ENCODE measurements around the gene ABCD4.
"Not testable (repeated sequence)": the region's sequence is repeated elsewhere in the genome, so short reads cannot be mapped to it uniquely, and the experiment has no call there.

Gene ABCD4

DNA sequence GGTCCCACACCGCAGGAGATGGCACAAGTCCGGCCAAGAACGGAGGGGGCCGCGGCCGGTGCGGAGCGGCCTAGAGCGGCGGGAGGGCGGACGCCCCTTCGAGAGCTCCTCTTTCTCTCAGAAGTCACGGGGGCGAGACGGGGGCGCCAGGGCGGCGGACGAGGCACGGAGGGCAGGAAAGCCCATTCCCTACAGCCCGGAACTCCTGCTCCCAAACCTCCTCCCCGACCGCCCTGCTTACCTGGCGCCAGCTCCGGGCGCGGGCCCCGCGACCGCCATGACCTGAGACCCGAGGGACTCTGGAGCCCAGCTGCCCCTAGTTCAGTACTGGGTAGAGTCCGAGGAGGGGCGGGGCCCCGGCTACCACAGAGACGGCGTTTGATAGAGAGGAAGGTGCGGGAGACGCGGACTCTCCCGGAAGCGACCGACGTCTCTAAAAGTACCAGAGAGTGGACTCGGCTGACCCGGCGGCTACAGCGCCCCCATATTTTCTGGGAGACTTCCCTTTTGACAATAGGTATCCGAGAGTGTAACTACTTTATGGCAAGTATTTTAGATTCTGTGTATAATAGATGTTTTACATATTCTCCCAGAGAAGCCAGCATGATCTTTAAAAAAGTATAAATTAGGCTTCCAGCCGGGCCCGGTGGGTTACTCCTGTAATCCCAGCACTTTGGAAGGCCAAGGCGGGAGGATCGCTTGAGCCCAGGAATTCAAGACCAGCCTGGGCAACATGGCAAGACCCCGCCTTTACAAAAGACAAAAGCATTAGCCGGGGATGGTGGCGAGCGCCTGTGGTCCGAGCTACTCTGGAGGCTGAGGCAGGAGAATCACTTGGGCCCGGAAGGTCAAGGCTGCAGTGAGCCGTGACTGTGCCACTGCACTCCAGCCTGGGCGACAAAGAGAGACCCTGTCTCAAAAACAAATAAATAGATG, at the start of gene ABCD4:
Gene ABCD4 (minus strand): TSS at position 301 of the 936 bp plus-strand sequence. CDS start 22 bp downstream, at position 279.
- DNase-seq, result peak; percentile 96

DNA sequence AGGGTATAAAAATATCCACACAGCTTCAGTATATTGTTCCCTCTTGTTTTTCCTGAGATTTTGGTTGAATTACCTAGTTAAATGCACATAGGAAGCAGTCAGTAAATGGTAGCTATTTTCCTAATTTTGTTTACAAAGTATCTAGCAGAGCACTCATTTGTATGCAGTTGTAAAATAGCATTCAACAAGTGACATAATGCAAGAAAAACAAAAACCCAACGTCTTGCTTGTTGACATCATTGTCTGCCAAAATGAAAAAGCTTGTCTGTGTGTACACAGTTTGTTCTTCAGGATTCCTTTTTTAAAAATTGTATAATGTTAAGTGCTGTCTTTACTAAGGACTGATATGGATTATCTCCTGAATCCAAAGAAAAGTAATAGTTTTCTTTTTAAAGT, 48.2 kb upstream of the ABCD4 start:
- DNase-seq, result no peak

DNA sequence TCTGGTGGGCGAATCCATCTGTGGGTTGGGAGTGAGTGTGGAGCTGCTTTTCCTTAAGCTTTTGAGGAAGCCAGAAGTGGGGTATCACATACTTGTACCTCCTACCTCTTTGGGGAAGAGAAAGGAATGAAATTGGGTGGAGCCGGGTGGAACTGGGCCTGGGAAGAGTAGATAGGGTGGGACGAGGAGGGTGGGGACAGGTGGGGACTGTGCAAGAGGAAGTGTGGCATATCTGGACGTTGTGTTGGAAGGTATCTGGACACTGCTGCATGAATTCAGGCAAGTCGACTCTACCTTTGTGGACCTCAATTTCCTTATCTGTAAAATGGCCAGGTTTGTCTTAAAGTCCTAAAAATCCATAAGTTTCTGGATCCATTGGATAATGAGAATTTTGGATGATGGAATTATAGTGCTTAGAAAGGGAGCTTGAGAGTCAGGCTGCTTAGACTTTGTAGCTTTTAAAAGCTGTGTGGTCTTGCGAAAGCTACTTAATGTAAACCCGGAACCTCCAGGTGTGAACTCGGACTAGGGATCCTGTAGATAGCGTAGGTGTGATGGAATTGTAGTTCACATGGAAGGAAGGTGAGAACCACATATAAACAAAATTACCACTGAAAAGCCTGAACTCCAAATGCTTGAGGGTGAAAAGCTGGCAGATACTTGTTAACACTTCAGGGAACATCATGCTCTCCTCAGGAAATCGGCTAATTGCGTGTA, 47.6 kb upstream of the ABCD4 start:
- DNase-seq, result no peak

DNA sequence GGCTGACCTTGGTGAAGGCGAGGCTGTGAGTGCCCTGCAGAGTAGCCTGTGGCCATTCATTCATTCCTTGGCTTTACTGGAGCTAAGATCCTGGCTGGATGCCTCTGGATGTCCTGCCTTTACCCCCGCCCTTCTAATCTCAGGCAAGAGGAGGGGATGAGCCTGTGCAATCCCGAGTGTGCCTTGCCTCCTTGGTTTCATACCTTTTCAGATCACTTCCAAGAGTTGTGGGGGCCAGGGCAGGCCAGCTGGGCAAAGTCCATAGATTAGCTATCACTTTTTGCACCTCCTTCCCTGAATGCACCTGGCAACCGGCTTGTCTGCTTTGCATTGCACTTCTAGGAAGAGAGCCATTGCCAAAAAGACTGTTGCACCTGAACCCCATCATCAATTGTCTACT, 47.0 kb upstream of the ABCD4 start:
- DNase-seq, result no peak

DNA sequence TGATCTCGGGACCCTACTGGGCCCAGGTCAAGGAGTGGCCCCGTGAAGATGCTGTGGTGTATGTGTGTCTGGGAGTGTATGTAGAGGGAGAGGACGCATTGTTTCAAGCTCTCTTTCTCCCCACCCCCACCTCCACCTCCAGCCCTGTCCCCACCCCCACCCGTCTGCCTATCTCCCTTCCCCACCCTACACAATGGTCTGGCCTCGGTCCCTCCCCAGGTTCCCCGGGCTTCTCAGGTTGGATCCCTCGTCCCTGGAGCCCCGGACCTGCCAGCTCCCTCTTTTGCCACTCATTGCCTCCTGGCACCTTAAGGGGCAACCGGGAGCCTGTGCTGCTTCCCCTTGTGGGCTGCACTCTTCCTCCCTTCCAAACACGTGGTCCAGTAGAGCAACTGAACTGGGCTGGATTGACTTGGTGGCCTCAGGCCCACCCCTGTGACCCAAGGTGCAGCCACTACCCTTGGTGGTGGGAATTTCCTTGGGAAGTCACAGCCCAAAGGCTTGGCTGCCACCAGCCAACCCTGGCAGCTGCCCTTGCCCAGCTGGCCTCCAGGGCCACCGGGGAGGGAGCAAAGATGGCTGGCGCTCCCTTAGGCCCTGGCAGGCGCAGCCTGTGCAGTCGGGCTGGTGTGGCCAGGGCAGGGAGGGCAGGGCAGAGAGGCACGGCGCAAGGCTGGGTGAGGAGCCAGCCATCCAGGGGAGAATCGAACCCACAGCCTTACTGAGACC, 46.2 kb upstream of the ABCD4 start:
- DNase-seq, result no peak

DNA sequence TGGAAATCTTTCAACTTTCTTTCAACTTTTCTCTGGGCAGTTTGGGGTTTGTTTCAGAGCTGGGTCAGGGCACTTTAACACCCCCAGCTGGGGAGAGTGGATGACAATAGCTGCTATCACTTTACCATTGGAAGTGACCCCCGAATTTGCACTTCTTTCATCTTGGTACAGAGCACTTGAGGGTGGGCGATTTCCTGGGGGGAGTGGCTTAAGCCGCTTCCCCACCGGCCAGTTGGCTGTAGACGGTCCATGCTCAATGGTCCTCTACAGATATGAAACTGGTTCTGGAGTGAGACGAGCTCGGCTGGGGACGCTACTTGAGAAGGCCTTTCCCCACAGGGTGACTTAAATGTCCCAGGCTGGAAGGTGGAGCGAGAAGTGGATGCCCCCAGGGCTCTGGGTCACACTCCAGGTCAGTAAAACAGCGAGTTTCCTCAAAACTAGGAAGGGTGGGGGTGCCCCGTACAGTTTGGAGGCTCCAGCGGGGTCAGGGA, 45.6 kb upstream of the ABCD4 start, which contains the start of gene VRTN:
Gene VRTN (plus strand): TSS at position 231 of the 494 bp plus-strand sequence. CDS start 8,313 bp downstream, outside the sequence.
- DNase-seq, result no peak

DNA sequence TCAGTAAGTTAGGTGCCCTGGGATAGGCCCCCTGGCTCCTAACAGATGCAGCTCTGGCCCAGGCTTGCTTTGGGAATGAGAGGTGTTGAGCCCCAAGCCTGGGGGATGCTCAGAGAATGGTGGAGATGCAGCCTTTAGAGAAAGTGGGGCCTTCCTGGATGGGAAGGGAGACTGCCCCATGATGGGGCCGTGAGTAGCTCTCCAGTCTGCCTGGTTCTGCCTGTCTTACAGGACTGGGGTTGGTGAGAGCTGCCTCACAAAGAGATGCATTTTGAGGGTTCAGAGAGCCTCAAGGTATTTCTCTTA, 45.0 kb upstream of the ABCD4 start:
- DNase-seq, result no peak

DNA sequence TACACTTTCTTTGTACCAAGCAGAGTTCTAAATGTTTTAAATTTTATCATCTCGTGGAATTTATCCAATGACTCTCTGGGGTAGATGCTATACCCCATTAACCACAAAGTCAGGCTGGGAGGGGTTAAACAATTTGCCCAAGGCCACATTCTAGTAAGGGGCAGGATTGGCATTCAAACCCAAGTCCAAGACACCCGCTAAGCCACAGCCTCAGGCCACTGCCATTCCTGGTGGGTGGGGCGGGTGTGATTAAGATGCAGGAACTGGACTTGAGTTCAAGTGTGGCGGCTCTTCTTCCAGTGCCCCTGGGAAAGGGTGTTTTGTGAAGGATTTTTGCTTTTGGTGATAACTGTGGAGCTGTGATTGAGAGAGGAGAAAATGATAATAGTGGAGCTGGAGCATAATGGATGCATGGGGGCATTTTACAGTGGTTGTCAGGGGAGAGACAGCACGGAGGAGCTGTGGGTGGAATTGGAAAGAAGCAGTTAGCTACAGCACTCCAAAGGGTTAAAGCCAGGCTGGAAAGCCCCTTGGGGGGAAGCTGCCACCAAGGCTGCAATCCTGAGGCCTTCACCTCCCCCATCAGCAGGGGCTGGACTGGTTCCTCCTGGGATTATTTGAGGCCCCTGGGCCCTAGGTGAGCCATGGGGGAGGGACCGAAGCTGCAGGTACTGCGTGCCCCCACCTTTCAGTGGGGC, 44.5 kb upstream of the ABCD4 start:
- DNase-seq, result no peak

DNA sequence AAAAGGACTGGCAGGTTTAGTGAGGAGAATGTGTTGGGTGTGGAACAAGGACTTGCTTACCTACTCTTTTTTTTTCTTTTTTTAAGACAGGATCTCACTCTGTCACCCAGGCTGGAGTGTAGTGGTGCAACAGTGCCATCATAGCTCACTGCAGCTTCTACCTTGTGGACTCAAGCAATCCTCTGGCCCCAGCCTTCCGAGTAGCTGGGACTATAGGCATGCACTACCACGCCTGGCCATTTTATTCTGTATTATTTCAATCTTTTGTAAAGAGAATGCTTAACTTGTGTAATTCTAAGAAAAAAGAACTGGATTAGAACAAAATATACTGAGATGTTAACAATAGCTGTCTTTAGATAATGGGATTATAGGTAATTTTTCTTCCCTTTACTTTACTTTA, 43.6 kb upstream of the ABCD4 start:
- no peak for DNase-seq

DNA sequence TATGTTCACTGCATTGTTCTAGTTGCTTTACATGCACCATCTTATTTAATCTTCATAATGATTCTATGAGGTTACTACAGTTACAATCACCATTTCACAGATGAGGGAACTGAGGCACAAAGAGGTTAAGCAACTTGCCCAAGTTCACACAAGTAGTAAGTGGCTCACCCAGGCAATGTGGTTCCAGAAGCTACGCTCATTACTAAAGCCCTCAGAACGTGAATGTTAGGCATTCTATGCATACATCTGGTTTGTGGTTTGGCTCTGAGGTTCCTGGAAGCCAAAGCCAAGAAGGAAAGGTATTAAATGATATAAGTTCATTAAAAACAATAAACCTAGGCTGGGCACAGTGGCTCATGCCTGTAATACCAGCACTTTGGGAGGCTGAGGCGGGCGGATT, 31.2 kb upstream of the ABCD4 start:
- no peak for DNase-seq

DNA sequence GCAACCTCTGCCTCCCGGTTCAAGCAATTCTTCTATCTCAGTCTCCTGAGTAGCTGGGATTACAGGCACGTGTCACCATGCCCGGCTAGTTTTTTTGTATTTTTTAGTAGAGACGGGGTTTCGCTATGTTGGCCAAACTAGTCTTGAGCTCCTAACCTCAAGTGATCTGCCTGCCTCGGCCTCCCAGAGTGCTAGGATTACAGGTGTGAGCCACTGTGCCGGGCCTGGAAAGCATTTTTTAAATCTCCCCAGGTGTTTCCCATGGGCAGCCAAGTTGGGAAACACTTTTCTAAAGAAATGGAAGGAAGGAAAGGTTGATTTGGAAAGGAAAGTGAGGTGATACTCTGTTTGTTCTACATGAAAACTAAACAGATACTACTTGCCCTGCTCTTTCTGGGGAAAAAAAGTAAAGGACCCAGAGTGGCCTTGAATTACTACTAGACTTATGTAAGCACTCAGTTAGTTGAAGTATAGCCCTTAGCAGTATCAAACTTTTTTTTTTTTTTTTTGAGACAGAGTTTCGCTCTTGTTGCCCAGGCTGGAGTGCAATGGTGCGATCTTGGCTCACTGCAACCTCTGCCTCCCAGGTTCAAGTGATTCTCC, 27.3 kb upstream of the ABCD4 start:
- not testable (repeated sequence) for DNase-seq

DNA sequence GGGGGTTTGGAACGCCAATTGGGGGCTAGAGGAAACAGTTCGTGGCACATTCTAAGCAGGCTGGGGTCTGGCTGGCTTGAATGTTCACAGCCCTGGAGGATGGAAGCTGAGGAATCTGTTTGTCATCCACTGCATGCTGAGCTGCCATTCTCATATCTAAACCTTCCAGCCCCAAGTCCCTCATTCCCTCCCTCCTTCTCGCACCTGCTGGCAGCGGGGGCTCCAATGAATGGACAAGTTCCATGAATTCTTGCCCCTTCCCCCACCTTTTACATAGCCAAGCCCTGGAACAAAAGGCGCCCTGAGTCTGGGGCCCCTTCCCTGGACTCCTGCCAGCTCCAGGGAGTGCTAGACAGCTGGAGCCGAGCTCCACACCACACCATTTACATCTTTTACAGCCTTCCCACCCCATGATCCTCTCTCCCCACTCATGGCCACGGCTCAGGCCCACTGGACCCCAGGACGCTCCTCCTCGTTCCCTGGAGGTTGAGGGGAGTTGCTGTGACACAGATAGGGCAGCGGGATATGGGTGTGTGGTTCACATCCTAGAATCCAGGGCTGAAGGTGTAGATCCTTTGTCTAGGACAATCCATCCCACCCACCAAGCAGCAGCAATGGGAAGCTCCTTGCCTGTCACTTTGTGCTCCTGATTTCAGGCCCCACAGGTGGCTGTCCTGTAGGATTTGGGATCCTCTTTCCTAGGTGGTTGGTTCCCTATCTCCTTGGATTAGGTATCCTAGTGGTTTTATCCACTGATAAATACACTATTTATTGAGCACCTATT, 23.8 kb upstream of the ABCD4 start:
- no peak for DNase-seq

DNA sequence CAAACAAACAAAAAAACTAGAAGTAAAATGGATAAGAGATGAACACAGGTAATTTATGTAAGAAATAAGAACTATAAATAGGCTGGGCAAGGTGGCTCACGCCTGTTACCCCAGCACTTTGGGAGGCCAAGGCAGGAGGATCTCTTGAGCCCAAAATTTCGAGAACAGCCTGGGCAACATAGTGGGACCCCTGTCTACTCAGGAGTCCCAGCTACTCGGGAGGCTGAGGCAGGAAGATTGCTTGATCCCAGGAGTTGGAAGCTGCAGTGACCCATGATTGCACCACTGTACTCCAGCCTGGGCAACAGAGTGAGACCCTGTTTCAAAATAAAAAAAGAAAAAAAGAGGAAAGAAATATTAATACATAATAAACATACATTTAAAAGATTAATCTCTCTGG, 22.7 kb upstream of the ABCD4 start:
- no peak for DNase-seq

DNA sequence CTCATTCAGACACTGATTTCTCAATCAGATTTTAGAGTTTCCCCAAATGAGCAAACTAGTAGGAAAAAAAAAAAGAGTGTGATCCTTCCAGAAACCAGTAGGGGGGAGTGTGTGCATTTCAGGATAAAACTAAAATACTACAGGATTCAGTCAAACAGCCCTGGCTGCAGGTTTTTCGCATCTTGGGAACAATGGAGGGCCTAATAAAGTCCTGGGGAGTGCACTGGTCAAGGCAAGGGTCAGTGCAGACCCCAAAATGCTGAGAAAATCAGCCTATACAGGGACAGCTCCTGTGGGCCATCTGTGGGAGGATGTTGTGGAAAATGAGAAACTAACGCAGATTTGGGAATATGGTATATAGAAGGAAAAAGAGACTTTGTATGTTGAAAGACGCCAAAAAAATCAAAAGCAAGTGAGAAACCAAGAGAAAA, 22.2 kb upstream of the ABCD4 start:
- DNase-seq, result peak; percentile 64

DNA sequence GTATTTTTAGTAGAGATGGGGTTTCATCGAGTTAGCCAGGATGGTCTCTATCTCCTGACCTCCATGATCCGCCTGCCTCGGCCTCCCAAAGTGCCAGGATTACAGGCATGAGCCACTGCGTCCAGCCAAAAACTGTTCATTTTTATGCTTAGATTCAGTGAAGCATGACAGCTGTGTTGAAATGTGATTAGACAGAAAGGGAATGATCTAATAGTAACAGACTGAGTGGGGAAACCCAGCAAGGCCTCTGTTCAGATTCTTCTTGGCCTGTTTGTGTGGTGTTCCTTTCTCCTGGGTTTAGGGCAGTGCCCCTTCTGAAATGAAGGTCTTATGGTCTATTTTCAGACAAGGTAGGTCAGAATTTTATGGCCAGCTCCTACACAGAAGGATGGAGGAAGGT, 11.8 kb upstream of the ABCD4 start:
- no peak for DNase-seq

DNA sequence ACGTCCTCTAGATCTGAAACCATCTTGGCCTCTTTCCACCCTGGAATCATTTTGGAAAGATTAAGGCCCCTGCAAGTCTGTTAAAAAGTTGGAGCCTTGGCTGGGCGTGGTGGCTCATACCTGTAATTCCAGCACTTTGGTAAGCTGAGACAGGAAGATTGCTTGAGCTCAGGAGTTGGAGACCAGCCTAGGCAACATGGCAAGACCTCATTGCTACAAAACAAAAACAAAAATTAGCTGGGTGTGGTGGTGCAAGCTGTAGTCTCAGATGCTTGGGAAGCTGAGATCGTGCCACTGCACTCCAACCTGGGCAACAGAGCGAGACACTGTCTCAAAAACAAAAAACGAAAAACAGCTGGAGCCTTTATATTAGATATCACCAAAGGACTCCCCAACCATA, 10.9 kb upstream of the ABCD4 start:
- DNase-seq, result no peak

DNA sequence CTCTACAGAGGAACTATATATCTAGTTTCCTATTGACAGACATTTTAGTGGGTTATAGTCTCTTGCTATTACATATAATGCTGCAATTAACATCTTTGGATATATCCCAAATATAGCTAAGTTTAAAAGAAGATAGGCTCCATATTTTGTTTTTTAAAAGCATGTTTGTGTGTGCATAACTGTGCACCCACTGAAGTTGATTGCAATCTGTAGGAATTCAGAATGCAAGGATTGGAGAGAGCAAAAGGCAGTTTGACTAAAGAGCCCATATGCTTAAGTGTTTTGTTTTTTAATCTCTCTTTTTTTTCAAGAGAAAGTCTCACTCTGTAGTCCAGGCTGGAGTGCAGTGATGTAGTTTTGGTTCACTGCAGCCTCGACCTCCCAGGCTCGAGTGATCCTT, 9.4 kb upstream of the ABCD4 start:
- no peak for DNase-seq

DNA sequence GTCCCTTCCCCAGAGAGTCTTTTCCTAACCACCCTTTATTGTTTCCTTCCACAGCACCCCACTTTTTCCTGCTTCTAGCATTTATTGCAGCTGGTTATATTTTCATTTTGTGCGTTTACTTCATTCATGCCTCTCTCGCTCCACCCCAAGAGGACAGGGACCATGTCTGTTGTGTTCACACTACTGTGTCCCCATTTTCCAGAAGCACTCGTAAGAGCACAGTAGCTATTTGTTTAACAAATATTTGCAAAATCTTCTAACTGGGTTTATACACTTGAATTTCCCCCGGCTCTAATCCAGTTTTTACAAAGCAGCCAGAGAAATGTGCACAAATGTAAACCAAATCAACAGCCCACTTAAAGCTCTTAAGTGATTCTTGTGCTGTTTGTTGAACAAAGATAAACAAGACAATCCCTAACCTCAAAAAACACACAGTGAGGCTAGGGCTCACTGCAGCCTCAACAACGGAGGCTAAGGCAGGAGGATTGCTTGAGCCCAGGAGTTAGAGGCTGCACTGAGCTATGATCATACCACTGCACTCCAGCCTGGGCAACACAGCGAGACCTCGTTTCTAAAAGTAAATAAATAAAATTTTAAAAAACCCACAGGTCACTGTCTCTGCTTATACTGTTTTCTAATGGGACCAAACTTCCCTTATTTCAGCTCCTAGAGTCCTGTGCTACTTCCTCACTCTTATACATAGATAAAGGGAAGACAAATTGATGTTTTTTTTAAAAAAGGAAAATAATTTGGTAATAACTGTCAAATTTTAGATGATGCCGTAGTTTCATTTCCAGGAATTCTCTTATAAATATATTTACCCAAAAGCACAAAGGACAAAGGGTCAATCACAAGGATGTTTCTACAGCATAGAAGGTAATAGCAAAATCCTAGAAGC, 6.6 kb upstream of the ABCD4 start:
- DNase-seq, result no peak

DNA sequence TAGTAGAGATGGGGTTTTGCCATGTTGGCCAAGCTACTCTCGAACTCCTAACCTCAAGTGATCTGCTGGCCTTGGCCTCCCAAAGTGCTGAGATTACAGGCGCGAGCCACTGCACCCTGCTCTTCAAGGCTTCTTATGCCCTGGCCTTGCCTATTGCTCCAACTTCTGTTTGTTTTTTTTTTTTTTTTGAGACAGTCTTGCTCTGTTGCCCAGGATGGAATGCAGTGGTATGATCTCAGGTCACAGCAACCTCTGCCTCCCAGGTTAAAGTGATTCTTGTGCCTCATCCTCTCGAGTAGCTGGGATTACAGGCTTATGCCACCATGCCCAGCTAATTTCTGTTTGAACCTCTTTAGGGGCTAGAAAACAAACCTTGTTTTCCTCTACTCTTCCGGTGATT, 6.0 kb upstream of the ABCD4 start:
- no peak for DNase-seq

DNA sequence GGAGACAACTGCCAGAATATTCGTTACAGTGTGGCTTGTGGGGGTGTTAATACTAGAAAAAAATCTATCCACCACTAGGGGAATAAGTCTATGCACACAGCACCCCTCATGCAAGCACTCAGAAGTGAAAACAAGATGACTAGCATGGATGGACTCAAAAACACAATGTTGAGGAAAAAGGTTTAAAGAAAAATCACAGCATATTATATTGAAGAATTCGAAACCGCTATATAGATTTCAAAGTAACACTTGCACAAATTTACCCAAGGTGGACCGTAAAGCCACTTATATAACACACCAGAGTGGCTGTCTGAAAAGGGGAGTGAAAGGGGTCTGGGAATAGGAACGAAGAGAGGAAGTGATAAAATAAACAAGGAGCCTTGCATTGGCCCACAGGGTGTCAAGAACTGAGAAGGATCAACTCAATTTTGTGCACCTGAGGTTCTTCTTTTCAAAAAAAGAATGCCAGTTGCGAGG, 544 bp downstream of the ABCD4 start:
- peak; percentile 89 for DNase-seq

All from hematopoietic multipotent progenitor cell treated with erythropoietin and hydrocortisone succinate and interleukin-3 and kit ligand, for 6 days (in vitro differentiated cells).